Liver (tissue), 9 donors: ENCODE results near the gene KRTAP4-5. TPM values are rescaled to one million over a fixed set of nuclear protein-coding genes. Genes with fewer than 3 reads are reported as not detected.
"Not testable (repeated sequence)": the region's sequence is repeated elsewhere in the genome, so short reads cannot be mapped to it uniquely, and the experiment has no call there.

Experiments used
- DNase-seq: peaks from one replicate; pipeline ENCODE4 v3.0.0-alpha.2; 2017; ENCODE audit warnings: low spot score
- H3K27ac ChIP-seq, 2 donors: one replicate each; pipeline ENCODE4 v1.7.0; 2013; ENCODE audit warnings: inconsistent platforms in 2 of 2, low read length in 2 of 2, control low read depth in 1 of 2, low read depth in 1 of 2, mild to moderate bottlenecking in 1 of 2
- H3K27me3 ChIP-seq, 4 donors: one replicate each; pipeline versions ENCODE4 v1.6.1 to v1.7.0; 2013; ENCODE audit warnings: low read length in 3 of 4, inconsistent platforms in 1 of 4, mild to moderate bottlenecking in 1 of 4, moderate library complexity in 1 of 4; ENCODE audit not compliant: control insufficient read depth in 4 of 4, insufficient read depth in 4 of 4
- H3K36me3 ChIP-seq, 4 donors: one replicate each; pipeline versions ENCODE4 v1.6.1 to v1.7.0; 2013; ENCODE audit warnings: low read length in 3 of 4, mild to moderate bottlenecking in 3 of 4, low read depth in 1 of 4, moderate library complexity in 1 of 4; ENCODE audit not compliant: control insufficient read depth in 4 of 4, insufficient read depth in 3 of 4
- H3K4me1 ChIP-seq, 4 donors: one replicate each; pipeline versions ENCODE4 v1.6.1 to v1.7.0; 2013; ENCODE audit warnings: low read length in 3 of 4, mild to moderate bottlenecking in 3 of 4, moderate library complexity in 1 of 4; ENCODE audit not compliant: control insufficient read depth in 4 of 4, insufficient read depth in 4 of 4
- H3K4me3 ChIP-seq, 3 donors: one replicate each; pipeline versions ENCODE4 v1.6.1 to v1.7.0; 2013; ENCODE audit warnings: low read length in 3 of 3, control low read depth in 1 of 3, low read depth in 1 of 3, mild to moderate bottlenecking in 1 of 3
- H3K9ac ChIP-seq, 2 donors: one replicate each; pipeline ENCODE4 v1.7.0; 2013; ENCODE audit warnings: low read length in 2 of 2, mild to moderate bottlenecking in 2 of 2, moderate library complexity in 2 of 2, control low read depth in 1 of 2, low read depth in 1 of 2
- H3K9me3 ChIP-seq, 4 donors: one replicate each; pipeline versions ENCODE4 v1.6.1 to v1.7.0; 2013; ENCODE audit warnings: low read length in 3 of 4; ENCODE audit not compliant: control insufficient read depth in 4 of 4
- ATF3 ChIP-seq: IDR thresholded peaks from 2 replicates; pipeline ENCODE4 v1.6.1; 2016; ENCODE audit warnings: antibody characterized with exemption
- CTCF ChIP-seq: fragments of 150-350 bp; IDR thresholded peaks from 2 replicates; pipeline ENCODE4 v1.5.1; 2017; ENCODE audit warnings: improper control_type of control experiment, low read depth, low read length; ENCODE audit not compliant: missing input control
- EGR1 ChIP-seq, 2 donors: IDR thresholded peaks; 2 replicates each; pipeline ENCODE4 v1.6.1; 2016 to 2018; ENCODE audit warnings: antibody characterized with exemption in 2 of 2, low read depth in 2 of 2
- FOXA1 ChIP-seq: IDR thresholded peaks from 2 replicates; pipeline ENCODE4 v1.6.1; 2016; ENCODE audit warnings: antibody characterized with exemption
- GABPA ChIP-seq, 2 donors: IDR thresholded peaks in 1 of 2; conservative IDR thresholded peaks in 1 of 2; 2 replicates each; pipeline ENCODE4 v1.6.1; 2016; ENCODE audit warnings: antibody characterized with exemption in 2 of 2, mild to moderate bottlenecking in 1 of 2, moderate library complexity in 1 of 2
- HNF4A ChIP-seq, 2 donors: conservative IDR thresholded peaks; 2 replicates each; pipeline ENCODE4 v1.6.1; 2016; ENCODE audit warnings: antibody characterized with exemption in 2 of 2, mild to moderate bottlenecking in 2 of 2
- JUND ChIP-seq, 2 donors: IDR thresholded peaks; 2 replicates each; pipeline ENCODE4 v1.6.1; 2016; ENCODE audit warnings: antibody characterized with exemption in 2 of 2
- MAX ChIP-seq: IDR thresholded peaks from 2 replicates; pipeline ENCODE4 v1.6.1; 2016; ENCODE audit warnings: antibody characterized with exemption
- NR2F2 ChIP-seq: IDR thresholded peaks from 2 replicates; pipeline ENCODE4 v1.6.1; 2016; ENCODE audit warnings: antibody characterized with exemption
- RAD21 ChIP-seq, 2 donors: IDR thresholded peaks; 2 replicates each; pipeline ENCODE4 v1.6.1; 2016; ENCODE audit warnings: antibody characterized with exemption in 2 of 2, mild to moderate bottlenecking in 2 of 2
- REST ChIP-seq: IDR thresholded peaks from 2 replicates; pipeline ENCODE4 v1.6.1; 2016; ENCODE audit warnings: antibody characterized with exemption, mild to moderate bottlenecking
- RXRA ChIP-seq, 2 donors: IDR thresholded peaks; 2 replicates each; pipeline ENCODE4 v1.6.1; 2017 to 2018; ENCODE audit warnings: antibody characterized with exemption in 2 of 2, mild to moderate bottlenecking in 1 of 2
- TAF1 ChIP-seq: conservative IDR thresholded peaks from 2 replicates; pipeline ENCODE4 v1.6.1; 2016; ENCODE audit warnings: antibody characterized with exemption, mild to moderate bottlenecking
- YY1 ChIP-seq: IDR thresholded peaks from 2 replicates; pipeline ENCODE4 v1.6.1; 2016; ENCODE audit warnings: antibody characterized with exemption, mild to moderate bottlenecking
- ZBTB33 ChIP-seq: IDR thresholded peaks from 2 replicates; pipeline ENCODE4 v1.6.1; 2016; ENCODE audit warnings: antibody characterized with exemption
- WGBS: extraction: QIAGEN DNeasy Blood & Tissue Kit; methylation state at CpG from one replicate; pipeline ENCODE4 v1.1.7; 2013; 5-methylcytosine and 5-hydroxymethylcytosine counted together
- polyA plus RNA-seq, 2 donors: library from polyadenylated mRNA; stranded (reverse) in 1 of 2; unstranded in 1 of 2; fragments of 200-250 nt in 1 of 2; fragments of >200 nt in 1 of 2; fragmentation: Nextera tagmentation in 1 of 2; extraction: Ambion mirVana in 1 of 2; gene quantifications; one replicate each; pipeline versions ENCODE4 v1.2.1 to v1.2.3, GENCODE V29; 2013 to 2015
- total RNA-seq, 2 donors: library from RNA; depleted of rRNA; stranded (reverse); fragments of >200 nt; gene quantifications; one replicate each; pipeline ENCODE4 v1.2.3, GENCODE V29; 2014
- donor health status: healthy.
- donor health status: healthy.
- donor health status: healthy.
- donor health status: healthy.
- donor health status: healthy.

The KRTAP4-5 gene
- total and polyA plus RNA-seq, 4 donors = not detected

GRCh38 chr17:41107941-41108450, 41.6 kb downstream of the KRTAP4-5 start (continued):
- TF ChIP-seq CTCF (no peak), JUND (IDR thresholded peaks at IDR 0.05) (no peak), GABPA (IDR thresholded peaks at IDR 0.05 in 1 of 2, conservative IDR thresholded peaks at IDR 0.05 in 1 of 2) (no peak), ATF3 (no peak)

GRCh38 chr17:41105347-41105746, 44.3 kb downstream of the KRTAP4-5 start, which contains the start of gene KRTAP4-9:
Gene KRTAP4-9 (plus strand): TSS chr17:41105389. CDS start chr17:41105389, 0 bp downstream.
- 60% methylated on average over 9 of the region's 10 CpGs for WGBS
- not testable (repeated sequence) for H3K4me3 ChIP-seq, H3K4me1 ChIP-seq, DNase-seq, H3K9me3 ChIP-seq, H3K27me3 ChIP-seq, H3K9ac ChIP-seq, H3K36me3 ChIP-seq, H3K27ac ChIP-seq

- not testable (repeated sequence) for H3K9ac ChIP-seq, H3K9me3 ChIP-seq, H3K4me1 ChIP-seq, H3K4me3 ChIP-seq, H3K27ac ChIP-seq, DNase-seq, H3K27me3 ChIP-seq, H3K36me3 ChIP-seq
- WGBS = 81% methylated on average over 2 of the region's 2 CpGs
These were observed 45.1 kb downstream of the KRTAP4-5 start for GRCh38 chr17:41104386-41105038.

- Histone ChIP-seq H3K9me3 (no peaks in the 10 kb centered on the region), H3K36me3 (no peaks in the 10 kb centered on the region), H3K27ac (no peak overlapping the region), H3K4me1 (no peaks in the 10 kb centered on the region), H3K9ac (no peak overlapping the region), H3K4me3 (no peak overlapping the region), H3K27me3 (no peaks in the 10 kb centered on the region)
- no peak for DNase-seq
- 87% methylated on average over 1 of the region's 1 CpG for WGBS
- no peak for TF ChIP-seq FOXA1
- TF ChIP-seq MAX = no peak
- TF ChIP-seq GABPA (IDR thresholded peaks at IDR 0.05 in 1 of 2, conservative IDR thresholded peaks at IDR 0.05 in 1 of 2) = no peak
- TF ChIP-seq RAD21 (IDR thresholded peaks at IDR 0.05) = no peak
- no peak for TF ChIP-seq YY1
- no peak for TF ChIP-seq EGR1 (IDR thresholded peaks at IDR 0.05; ENCODE audit: low read depth in 2 of 2)
- TF ChIP-seq TAF1 = no peak
- no peak for TF ChIP-seq RXRA (IDR thresholded peaks at IDR 0.05)
- TF ChIP-seq NR2F2 = no peak
- no peak for TF ChIP-seq CTCF
- TF ChIP-seq ZBTB33 = no peak
- no peak for TF ChIP-seq HNF4A (conservative IDR thresholded peaks at IDR 0.05)
- no peak for TF ChIP-seq REST
These were observed 45.7 kb downstream of the KRTAP4-5 start for GRCh38 chr17:41103896-41104295.
